ENCODE results near the gene ZNF407. TPM values are rescaled to one million over a fixed set of nuclear protein-coding genes. Genes with fewer than 3 reads are reported as not detected.

The ZNF407 gene
- total RNA-seq, 1 donor from 2014 or later, result 9.0 TPM

DNA sequence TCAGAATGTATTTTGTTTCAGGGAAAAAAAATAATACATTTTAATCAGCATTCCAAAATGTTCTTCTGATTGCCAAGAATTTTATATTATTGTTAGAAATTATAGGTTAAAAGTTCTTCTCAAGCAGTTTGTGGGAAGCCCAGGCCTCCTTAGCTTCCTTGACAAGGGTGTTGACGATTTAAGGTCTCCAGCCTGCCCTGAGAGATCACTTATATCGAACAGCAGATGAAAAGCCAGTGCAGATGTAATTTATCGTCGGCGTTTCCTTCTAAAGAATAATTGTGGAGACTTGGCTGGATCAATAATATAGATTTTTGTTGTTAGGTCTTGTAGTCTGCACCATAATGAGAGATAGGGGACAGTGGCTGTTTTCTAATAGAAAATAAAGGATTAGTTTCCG is 280.6 kb downstream of the ZNF407 start:
- H3K4me3 Mint-ChIP-seq, result no peak overlapping the region
- TF ChIP-seq EZH2 (IDR thresholded peaks at IDR 0.05) (no peak), EZH2phosphoT487 (IDR thresholded peaks at IDR 0.05) (no peak)
- TF ChIP-seq, protein P1, sequence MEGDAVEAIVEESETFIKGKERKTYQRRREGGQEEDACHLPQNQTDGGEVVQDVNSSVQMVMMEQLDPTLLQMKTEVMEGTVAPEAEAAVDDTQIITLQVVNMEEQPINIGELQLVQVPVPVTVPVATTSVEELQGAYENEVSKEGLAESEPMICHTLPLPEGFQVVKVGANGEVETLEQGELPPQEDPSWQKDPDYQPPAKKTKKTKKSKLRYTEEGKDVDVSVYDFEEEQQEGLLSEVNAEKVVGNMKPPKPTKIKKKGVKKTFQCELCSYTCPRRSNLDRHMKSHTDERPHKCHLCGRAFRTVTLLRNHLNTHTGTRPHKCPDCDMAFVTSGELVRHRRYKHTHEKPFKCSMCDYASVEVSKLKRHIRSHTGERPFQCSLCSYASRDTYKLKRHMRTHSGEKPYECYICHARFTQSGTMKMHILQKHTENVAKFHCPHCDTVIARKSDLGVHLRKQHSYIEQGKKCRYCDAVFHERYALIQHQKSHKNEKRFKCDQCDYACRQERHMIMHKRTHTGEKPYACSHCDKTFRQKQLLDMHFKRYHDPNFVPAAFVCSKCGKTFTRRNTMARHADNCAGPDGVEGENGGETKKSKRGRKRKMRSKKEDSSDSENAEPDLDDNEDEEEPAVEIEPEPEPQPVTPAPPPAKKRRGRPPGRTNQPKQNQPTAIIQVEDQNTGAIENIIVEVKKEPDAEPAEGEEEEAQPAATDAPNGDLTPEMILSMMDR (IDR thresholded peaks at IDR 0.05), result no peak
- Histone ChIP-seq H3K9ac (no peak overlapping the region), H2AFZ (replicated peaks) (no peak overlapping the region), H3F3A (ENCODE audit: low read depth) (no peaks in the 10 kb centered on the region), H3K36me3 (no peaks in the 10 kb centered on the region), H3K4me3 (no peak overlapping the region), H3K4me2 (no peak overlapping the region), H4K20me1 (ENCODE audit: low read depth) (no peaks in the 10 kb centered on the region), H3K9me3 (ENCODE audit: low read depth) (no peaks in the 10 kb centered on the region), H3K79me2 (ENCODE audit: low read depth) (no peaks in the 10 kb centered on the region), H3K4me1 (no peaks in the 10 kb centered on the region), H3K27ac (no peak overlapping the region), H3K27me3 (no peaks in the 10 kb centered on the region)
- DNase-seq (ENCODE audit: low spot score), result no peak
- H3K9me3 Mint-ChIP-seq, result no peaks in the 10 kb centered on the region
- H3K4me1 Mint-ChIP-seq, result no peaks in the 10 kb centered on the region
- H3K27me3 Mint-ChIP-seq (ENCODE audit: insufficient read depth, low read depth), result peaks cover under 1% of the 10 kb centered on the region
- no peak overlapping the region for H3K27ac Mint-ChIP-seq
- H3K36me3 Mint-ChIP-seq, result no peaks in the 10 kb centered on the region

- no peaks in the 10 kb centered on the region for H3K27me3 ChIP-seq
- no peaks in the 10 kb centered on the region for H3K36me3 ChIP-seq
- H3K27me3 Mint-ChIP-seq (ENCODE audit: insufficient read depth, low read depth), result peaks cover 3% of the 10 kb centered on the region
- H3K36me3 Mint-ChIP-seq, result no peaks in the 10 kb centered on the region
- TF ChIP-seq EZH2phosphoT487 (IDR thresholded peaks at IDR 0.05), result no peak
- TF ChIP-seq, protein P1 (IDR thresholded peaks at IDR 0.05), result no peak
- no peak for TF ChIP-seq EZH2 (IDR thresholded peaks at IDR 0.05)
- H3K4me3 Mint-ChIP-seq, result no peak overlapping the region
- no peaks in the 10 kb centered on the region for H3F3A ChIP-seq (ENCODE audit: low read depth)
- H3K4me1 Mint-ChIP-seq, result peaks cover 4% of the 10 kb centered on the region
- H3K79me2 ChIP-seq (ENCODE audit: low read depth), result no peaks in the 10 kb centered on the region
- no peaks in the 10 kb centered on the region for H3K9me3 ChIP-seq (ENCODE audit: low read depth)
- no peaks in the 10 kb centered on the region for H4K20me1 ChIP-seq (ENCODE audit: low read depth)
- no peaks in the 10 kb centered on the region for H3K4me1 ChIP-seq
- no peak for DNase-seq (ENCODE audit: low spot score)
- H3K9me3 Mint-ChIP-seq, result no peaks in the 10 kb centered on the region
- no peak overlapping the region for H2AFZ ChIP-seq (replicated peaks)
- H3K9ac ChIP-seq, result no peak overlapping the region
- H3K4me3 ChIP-seq, result no peak overlapping the region
- no peak overlapping the region for H3K27ac ChIP-seq
- H3K27ac Mint-ChIP-seq, result no peak overlapping the region
- H3K4me2 ChIP-seq, result no peak overlapping the region
Measured at GRCh38 chr18:74880706-74881278, 283.1 kb downstream of the ZNF407 start.

DNA sequence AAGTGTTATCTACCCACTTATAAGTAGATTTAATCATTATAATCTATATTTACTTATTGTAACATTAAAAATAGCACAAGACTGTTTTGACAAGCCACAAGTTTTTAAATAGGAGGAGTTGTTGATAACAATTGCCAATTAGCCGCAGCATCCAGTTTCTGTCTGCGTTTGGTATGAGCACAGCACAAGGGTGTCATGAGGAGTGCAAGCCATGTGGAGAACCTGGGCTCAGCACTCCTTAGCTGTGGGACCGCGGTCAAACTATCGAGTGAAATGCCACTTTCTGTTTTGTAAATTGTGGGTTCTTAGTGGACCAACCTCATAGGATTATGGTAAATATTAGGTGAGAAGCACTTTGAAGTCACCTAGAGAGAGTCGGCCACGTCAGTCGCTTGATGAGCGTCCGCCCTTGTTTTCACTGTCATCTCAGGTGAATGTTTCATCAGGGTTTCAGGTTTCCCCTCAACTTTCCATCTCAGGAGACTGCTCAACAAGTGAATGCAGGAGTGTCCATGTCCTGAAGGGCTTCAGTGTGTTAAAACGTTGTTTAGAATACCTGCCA is 294.5 kb downstream of the ZNF407 start:
- no peaks in the 10 kb centered on the region for H3K27me3 ChIP-seq
- no peak overlapping the region for H3K9ac ChIP-seq
- no peaks in the 10 kb centered on the region for H3F3A ChIP-seq (ENCODE audit: low read depth)
- no peaks in the 10 kb centered on the region for H3K79me2 ChIP-seq (ENCODE audit: low read depth)
- TF ChIP-seq EZH2phosphoT487 (IDR thresholded peaks at IDR 0.05), result no peak
- TF ChIP-seq, protein P1 (IDR thresholded peaks at IDR 0.05), result no peak
- TF ChIP-seq EZH2 (IDR thresholded peaks at IDR 0.05), result no peak
- H3K4me3 Mint-ChIP-seq, result no peak overlapping the region
- H3K4me2 ChIP-seq, result no peak overlapping the region
- H3K27ac Mint-ChIP-seq, result no peak overlapping the region
- peaks cover 20% of the 10 kb centered on the region for H3K4me1 Mint-ChIP-seq
- H4K20me1 ChIP-seq (ENCODE audit: low read depth), result no peaks in the 10 kb centered on the region
- no peak overlapping the region for H3K27ac ChIP-seq
- no peaks in the 10 kb centered on the region for H3K9me3 ChIP-seq (ENCODE audit: low read depth)
- DNase-seq (ENCODE audit: low spot score), result no peak
- H3K4me1 ChIP-seq, result peaks cover 6% of the 10 kb centered on the region
- H2AFZ ChIP-seq (replicated peaks), result no peak overlapping the region
- no peaks in the 10 kb centered on the region for H3K27me3 Mint-ChIP-seq (ENCODE audit: insufficient read depth, low read depth)
- H3K9me3 Mint-ChIP-seq, result no peaks in the 10 kb centered on the region
- no peaks in the 10 kb centered on the region for H3K36me3 ChIP-seq
- H3K4me3 ChIP-seq, result no peak overlapping the region
- H3K36me3 Mint-ChIP-seq, result no peaks in the 10 kb centered on the region

All from neural progenitor cell (in vitro differentiated cells).